HG03442 (cell line): ENCODE results near the gene PRKCE.

Experiments
- ATAC-seq: cut with Tn5 transposase; IDR thresholded peaks from one replicate; pipeline ENCODE4 v1.9.1; 2021; ENCODE audit warnings: mild to moderate bottlenecking, moderate library complexity; ENCODE audit not compliant: unreplicated experiment

Gene PRKCE

DNA sequence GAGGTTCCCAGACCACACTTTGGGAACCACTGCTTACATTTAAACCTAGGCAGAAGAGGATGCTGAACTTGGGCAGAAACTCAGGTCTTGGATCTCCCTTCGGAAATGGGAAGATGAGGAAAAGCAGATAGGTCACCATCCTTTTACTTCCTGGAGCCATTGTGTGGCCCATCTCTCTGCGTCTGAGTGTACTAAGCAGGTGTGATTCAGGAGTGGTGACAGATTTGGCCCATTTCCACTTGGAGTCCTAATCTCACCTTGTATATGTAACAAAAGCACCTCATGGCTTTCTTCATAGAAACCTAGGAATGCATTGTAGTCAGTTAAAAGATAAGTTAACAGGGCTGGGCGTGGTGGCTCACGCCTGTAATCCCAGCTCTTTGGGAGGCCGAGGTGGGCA, 71.0 kb downstream of the PRKCE start:
- no peak for ATAC-seq

DNA sequence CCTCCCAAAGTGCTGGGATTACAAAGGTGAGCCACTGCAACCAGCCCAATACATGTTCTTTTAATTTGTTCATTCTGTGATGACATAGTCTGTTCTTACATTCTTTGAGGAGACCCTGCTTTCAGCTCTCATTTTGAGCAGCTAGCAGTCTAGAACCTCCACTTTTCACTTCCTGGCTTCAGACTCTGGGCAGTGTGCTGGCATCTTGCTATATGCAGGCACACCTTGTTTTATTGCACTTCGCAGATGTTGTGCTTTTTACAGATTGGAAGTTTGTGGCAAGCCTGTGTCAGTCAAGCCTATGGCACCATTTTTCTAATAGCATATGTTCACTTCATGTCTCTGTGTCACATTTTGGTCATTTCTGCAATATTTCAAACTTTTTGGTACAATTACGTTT, 72.4 kb downstream of the PRKCE start:
- no peak for ATAC-seq

DNA sequence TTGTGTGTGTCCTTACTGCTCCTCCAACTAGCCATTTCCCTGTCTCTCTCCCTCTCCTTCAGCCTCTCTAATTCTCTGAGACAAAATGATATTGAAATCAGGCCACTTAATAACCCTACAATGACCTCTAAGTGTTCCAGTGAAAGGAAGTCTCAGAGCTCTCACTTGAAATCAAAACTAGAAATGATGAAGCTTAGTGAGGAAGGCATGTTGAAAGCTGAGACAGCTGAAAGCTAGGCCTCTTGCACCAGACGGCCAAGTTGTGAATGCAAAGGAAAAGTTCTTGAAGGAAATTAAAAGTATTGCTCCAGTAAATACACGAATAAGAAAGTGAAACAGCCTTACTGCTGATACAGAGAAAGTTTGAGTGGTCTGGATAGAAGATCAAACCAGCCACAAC, 72.9 kb downstream of the PRKCE start:
- no peak for ATAC-seq

DNA sequence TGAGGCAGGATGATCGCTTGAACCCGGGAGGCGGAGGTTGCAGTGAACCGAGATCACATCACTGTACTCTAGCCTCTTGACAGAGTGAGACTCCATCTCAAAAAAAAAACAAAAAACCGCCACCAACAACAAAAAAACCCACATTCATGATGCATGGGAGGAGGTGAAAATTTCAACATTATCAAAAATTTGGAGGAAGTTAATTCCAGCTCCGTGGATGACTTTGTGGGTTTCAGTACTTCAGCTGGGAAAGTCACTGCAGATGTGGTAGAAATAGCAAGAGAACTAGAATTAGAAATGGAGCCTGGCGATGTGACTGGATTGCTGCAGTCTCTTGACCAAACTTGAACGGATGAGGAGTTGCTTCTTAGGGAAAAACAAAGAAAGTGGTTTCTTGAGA, 74.3 kb downstream of the PRKCE start:
- no peak for ATAC-seq

DNA sequence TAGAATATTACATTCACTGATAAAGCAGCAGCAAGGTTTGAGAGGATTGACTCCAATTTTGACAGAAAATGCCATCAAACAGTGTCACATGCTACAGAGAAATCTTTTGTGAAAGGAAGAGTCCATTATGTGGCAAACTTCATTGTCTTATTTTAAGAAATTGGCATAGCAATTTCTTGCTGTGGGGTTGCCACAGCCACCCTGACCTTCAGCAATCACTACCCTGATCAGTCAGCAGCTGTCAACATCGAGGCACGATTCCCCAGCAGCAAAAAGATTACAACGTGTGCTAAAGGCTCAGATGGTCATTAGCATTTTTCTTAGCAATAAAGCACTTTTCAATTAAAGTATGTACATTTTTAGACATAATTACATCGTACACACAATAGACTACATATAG, 74.7 kb downstream of the PRKCE start:
- ATAC-seq = no peak

DNA sequence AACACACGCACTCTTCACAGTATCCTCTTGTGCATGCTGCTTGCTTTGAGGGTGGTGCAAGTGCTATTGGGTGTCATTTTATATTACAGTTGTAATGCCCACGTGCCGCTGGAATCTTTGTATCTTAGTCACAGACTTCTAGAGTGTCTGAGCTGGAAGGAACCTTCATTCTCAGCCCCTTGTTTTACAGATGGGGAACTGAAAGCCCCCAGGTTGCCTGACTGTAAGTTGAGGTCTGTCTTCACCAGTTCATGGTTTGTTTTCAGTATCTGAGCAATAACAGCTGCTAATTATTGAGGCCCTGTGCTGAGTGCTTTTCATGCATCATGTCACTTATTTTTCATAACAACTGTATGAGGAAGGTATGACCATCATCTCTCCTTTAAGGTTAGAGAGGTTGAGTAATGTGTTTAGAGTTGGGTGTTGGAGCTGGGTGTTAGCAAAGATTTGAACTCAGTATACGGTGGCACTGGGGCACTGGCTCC, 77.0 kb downstream of the PRKCE start:
- peak; percentile 75 for ATAC-seq

DNA sequence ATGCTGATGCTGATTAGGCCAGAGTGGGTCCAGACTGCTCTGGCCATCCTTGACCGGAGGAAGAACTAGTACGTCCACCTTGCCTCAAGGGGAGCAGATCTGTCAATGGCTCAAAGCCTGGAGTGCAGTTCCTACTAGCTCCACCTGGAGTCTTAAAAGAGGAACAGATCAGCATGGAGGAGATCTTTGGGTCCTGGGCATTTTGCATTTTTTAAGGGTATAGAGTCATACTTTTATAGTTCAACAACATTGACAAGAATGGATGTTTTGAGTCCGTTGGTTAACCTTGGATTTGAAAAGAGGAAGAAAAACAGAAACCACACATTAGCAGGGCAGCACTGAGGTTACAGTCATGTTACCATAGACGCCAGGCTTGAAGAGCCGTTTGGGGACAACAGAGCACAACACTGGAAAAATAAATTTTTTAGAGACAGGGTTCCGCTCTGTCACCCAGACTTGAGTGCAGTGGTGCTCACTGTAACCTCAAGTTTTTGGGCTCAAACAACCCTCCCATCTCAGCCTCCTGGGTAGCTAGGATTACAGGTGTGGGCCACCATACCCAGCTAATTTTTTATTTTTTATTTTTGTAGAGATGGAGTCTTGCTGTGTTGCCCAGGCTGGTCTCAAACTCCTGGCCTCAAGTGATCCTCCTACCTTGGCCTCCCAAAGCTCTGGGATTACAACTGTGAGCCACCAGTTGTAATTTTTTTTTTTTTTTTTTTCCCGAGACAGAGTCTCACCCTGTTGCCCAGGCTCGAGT, 78.5 kb downstream of the PRKCE start:
- ATAC-seq = peak; percentile 50

DNA sequence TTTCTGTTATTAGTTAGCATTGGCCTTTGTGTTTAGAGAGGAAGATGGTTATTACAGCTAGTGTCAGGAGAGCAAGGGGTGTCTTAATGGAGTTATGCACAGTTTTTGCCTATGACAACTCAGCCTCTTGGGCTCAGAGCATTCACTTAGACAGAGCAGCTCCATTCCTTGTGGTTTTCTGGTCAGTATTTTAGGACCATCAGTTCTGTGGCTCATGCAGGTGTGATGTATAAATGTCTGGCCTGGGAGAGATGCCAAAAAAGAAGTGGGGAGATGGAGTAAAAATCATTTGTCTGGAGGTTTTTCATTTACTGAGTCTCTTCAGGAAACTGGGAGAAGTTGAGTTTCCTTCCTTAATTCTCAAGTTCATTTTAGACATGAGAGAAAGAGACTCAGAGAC, 79.7 kb downstream of the PRKCE start:
- ATAC-seq = no peak

DNA sequence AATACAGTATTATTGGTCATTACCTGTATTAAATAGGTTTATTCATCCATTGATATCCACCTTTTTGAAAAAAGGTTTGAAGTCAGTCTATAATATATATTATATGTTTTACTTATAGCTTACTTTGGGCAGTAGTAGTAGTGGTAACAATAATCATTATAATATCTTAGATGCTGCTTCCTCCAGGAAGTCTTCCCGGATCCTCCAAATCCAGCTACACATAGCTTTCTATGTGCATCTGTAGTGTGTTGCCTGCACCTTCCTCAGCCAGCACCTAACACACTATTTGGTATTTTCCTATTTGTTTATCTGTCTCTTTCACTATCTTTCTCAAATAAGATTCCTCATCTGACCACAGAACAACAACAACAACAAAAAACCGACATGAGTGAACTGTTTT, 81.0 kb downstream of the PRKCE start:
- no peak for ATAC-seq

DNA sequence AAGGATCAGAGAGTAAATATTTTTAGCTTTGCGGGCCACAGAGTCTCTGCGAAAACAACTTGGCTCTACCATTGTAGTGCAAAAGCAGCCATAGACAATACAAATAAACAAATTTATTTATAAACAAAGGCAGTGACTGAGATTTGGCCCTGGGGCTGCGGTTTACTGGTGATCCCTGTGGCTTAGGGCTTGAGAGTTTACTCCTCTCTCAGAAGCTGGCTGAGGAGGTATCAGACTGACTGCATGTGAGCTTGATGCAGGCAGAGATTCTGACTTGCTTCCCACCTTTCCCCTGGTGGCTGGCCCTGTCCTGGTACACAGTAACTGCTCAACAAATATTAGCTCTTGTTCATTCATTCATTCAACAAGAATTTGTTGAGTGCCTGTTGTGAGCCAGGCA, 81.5 kb downstream of the PRKCE start:
- no peak for ATAC-seq

DNA sequence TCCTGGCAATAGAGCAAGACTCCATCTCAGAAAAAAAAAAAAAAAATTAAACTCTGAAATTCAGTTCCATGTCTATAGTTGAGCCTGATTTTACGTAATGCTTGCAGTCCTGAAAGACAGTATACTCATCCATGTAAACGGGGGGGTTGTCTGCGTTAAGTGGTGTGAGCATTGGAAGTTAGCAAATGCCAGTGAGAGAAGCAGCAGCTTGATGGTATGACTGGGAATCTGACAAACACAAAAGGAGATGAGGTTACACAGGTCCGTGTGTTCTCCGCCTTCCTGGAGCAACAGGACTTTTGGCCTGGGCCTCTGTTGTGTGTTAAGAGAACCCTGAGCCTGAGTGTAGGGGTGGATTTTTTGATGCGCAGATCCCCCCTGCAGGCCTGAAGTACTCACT, 82.9 kb downstream of the PRKCE start:
- no peak for ATAC-seq

DNA sequence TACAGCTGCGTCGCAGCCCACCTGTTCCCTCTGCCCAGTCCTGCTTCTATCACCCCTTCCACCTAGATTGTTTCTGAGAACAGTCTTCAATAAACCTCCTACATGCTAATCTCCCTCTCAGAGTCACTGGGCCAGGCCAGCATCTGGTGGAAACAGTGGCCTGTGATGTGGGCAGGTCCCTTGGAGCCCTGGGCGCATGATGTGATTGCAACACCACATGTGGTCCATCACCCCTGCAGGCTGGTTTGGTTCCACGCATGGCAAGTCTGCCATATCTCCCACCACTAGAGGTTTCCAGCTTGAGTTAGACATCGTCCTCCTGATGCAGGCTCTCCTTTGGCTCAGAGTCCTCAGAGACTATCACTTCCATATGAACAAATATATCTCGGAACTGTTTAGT, 83.5 kb downstream of the PRKCE start:
- ATAC-seq = no peak

DNA sequence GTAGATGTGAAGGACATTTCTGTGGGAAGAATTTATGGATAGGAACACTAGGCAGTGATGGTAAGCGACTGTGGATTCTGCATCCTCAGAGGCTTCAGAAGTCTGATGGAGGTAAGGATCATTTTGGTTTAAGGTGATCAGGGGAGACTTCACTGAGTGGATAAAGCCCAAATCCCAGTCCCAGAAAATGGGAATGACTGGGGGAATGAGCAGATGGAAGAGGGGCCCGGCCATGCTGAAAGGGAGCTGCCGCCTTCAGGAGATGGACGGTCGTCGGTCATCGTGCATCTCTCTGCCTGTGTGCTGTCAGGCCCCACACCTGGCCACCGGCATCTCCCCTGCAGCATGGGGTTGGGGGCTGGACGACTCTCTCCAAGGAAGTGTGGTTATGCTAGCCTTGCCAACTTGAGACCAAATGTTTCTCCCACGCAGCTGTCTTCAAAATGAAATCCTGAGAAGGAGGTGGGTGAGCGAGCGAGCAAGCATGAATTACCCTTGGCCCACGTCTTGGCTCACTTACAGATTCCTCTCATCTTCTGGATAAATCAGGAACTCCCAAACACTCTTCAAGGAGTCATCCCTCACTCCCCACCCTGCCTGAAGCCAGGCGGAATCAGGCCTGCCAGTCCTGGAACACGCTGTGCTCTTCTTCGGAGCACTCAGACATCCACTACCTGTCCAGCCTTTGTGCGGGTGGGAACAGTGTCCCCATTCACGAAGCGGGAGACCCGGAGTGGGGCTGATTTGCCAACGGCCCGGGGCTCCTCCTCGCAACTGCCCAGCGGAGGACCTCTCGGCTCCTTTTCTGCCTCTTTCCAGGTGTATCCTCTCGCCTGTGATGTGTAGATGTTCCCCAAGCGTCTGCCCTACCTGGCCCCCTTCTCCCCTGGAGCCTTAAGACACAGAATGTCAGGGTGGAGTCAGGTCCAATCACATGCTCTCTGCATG, 85.6 kb downstream of the PRKCE start:
- ATAC-seq = no peak

DNA sequence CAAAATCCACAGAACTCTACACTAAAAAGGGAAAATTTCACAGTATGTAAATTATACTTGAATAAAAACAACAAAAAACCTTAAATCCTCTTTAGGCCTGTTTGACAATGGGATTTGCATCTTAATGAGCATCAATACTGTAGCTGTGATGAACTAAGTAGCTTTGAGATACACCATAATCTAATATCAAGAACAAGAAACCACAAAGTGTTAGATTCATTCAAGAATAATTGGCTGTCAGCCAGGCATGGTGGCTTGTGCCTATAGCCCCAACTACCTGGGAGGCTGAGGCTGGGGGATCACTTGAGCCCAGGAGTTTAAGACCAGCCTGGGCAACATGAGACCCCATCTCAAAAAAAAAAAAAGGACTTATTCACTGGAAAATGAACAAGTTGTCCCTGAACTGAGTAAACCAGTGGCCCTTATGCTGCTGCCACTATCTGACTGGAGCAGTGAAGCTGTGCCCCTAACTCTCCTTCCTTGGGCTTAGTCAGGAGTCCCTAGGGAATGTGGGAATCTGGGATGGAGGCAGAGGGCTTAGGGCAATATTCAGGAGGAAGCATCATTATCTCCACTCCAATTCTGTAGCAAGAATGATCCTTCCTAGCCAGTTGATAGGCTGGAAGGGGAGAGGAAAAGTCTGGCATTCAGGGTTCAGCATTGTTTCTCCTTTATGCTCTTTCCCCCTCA, 88.5 kb downstream of the PRKCE start:
- no peak for ATAC-seq

DNA sequence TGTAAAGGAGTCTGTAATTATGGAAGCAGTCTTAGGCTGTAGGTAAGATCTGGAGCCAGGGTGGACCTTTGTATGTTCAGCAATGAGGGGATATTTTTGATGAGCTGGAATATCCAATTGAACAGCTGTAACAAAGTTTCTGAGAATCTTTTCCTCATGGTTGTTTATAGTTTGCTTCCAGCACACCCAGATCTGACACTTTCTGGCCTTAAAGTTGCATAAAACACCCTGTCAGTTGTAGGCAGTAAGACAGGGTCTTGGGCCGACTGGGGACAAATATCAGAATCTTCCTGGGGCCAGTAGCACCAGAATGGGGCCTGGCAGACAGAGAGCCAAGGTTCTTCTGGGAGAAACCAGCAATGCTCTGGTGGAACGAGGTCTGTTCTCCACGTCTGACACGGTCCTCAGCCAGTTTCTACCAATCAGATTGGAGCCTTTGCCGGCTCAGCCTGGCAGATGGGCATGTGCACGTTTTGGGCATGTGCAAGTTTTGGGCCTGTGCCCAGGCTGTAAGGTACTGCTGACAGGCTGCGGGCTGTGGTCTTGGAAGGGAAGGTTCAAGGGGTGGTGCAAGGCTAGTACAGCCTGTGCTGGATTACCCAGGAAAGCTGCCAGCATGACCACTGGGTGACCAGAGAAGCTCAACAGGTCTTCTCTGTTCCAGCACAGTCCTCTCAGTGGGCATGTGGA, 89.8 kb downstream of the PRKCE start:
- ATAC-seq = no peak

DNA sequence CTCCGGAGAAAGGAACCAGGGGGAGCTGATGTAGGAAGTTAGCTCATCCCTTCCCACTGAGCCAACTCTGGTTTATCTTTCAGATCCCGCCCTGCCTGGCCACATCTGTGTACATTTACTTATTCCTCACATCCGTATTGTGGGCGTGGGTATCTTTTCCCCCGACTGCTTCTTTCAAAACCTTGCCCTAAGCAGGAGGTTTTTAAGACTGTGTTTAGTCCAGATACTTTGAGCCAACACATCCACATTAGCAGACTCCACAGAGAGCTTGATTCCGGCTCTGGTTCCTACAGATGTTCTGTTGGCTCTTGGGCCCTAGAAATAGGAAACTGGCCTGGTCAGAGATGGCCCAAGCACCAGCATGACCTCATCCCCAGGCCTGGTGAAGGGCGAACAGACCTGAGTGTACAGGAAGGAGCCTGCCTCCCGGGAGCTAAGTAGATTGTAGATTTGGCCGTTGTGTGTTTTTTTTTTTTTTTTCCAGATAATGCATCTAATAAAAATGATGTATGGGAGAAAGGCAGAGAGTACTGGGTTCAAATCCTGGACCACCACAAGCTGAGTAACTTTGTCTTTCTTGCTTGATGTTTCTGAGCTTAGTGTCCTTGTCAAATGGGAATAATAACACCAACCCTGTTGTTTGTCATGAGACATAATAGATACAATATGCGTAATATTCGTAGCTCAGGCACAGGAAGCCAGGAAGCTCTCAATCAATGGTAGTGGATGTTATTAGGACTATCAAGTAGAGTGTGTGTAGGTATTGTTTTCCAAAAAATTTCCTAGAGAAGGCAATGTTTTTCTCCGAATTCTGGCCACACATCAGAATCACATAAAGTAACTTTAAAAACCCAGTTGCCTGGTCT, 92.3 kb downstream of the PRKCE start:
- ATAC-seq = no peak

DNA sequence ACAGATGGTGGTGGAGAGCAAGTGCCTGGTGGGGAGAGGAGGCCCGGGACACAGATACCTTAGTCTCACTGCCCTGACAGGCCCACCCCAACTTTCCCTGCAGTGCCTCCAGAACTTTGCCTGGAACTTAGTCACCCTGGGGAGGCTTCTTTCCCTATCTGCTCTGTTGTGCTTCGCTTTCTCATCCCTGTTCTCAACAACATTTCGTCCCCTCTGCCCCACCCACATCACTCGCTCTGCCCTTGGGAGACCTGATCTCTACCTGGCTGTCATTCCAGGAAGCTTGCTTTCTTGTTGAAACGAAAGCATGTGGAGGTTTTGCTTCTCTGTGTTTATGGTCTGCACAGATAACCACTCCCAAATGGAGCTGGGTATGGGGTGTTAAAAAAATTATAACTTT, 93.8 kb downstream of the PRKCE start:
- ATAC-seq = no peak

DNA sequence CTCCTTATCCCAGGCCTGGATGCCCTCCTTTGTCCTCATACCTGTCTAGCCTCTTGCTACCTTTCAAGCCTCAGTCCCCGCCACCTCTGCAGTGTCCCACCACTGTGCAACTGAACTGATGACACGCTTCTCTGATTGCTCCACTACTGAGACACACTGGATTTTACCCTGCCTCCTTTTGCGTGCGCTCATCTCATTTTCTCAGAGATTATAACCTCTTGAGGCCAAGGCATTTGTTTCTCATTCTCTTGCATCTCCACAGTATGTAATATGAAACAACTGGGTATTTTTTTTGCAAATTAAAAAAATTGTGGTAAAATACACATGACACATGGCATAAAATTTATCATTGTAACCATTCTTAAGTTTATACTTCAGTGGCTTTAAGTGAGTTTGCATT, 95.4 kb downstream of the PRKCE start:
- ATAC-seq = no peak

DNA sequence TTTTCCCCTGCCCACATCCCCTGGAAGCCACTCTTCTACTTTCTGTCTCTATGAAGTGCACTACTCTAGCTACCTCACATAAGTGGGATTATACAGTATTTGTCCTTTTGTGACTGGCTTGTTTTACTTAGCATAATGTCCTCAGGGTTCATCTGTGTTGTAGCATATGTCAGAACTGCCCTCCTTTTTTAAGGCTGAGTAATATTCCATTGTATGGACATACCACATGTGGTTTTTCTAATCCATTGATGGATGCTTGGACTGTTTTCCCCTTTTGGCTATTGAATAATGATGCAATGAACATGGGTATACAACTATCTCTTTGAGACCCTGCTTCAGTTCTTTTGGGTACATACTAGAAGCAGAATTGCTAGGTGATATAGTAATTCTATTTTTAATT, 95.9 kb downstream of the PRKCE start:
- ATAC-seq = no peak

DNA sequence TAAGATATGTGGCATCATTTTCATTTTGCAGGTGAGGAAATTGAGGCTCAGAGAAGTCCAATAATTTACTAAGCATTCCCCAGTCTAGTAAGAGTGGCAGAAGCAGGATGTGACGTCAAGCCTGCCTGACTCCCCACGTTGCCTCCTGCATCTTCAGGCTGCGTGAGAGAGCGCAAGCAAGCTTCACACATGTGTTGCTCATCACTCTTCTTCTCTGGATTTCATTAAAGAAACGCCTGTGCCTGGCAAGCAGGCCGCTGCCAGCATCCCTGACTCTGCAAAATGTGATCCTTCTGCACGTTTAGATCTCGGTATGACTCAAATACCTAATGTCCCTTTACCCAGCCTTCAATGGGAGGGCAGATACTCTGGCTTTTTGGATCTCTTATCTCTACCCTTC, 96.8 kb downstream of the PRKCE start:
- no peak for ATAC-seq
